ENCODE data around the gene CARMIL1.

CARMIL1 gene

DNA sequence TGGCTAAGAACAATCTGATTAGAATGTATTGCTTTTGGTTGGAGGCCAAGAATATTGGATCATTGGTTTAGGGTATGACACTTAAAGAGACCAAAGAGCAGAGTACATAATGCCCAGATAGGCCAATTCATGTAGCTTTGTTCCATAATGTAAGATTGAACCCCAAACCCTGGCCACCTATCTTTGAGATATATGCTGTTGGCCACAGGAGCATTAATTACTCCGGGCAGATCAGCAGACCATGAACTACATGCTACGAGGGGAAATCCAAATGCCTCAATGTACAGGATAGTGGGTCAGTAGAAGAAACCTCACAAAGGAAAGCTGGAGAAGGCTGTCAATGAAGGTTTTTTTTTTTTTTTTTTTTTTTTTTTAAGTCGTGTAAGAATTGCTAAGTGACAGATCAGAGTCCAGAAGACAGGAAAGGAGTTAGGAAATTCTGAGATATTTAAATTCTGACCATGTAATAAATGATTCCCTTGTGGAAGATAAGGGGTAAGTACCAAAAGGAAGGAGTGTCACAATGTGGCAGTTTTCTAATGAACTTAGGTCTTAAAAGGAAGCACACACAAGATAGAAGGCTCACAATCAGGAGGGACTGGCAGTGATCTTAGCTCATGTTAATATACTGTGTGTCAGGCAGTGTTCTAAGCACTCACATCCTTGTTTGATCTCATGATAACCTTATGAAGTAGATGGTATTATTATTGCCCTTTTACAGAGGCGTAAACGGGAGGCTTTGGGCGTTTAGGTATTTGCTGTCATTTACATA, 61.4 kb downstream of the CARMIL1 start:
- no peak for DNase-seq

DNA sequence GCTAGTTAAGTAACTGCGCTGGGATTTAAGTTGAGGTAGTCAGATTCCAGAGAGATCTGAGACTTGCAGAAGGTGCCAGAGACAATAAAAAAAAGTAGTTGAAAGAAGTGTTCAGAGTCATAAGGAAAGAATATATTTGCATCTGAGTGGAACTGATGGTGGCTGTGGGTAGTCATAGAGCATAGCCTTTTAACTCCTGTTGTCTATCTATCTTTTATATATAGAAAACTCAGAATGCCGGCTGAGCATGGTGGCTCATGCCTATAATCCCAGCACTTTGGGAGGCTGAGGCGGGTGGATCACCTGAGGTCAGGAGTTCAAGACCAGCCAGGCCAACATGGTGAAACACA, 62.0 kb downstream of the CARMIL1 start:
- no peak for DNase-seq

DNA sequence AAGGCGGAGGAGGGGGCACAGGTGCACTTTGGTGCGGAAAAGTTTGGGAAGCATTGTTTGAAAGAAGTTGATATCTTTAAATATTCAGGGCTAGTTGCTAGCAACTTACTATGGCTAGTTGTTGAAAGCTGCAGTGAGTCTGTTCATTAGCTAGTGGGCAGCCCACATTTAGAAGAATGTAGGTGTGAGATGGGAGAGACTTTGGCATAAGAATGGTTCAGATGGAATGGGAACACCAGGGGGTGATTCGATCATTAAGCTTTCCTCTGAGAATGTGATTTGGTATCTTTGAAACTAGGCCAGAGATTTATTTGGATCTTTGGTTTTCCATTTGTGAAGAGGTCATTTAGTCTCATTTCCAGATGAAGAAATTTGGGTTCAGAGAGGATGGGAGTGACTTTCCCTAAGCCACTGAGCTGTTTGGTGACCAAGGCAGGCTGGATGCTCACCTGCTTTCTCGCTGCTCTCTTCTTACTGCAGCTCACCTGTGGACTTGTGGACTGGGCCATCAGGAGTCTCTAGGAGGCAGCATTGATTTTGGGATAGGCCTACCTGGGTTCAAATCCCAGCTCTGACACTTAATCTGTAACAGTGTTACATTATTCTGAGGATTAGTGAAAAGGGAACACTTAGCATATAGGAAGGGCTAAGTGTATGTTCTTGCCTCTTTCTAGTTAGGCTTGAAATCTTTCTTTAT, 62.9 kb downstream of the CARMIL1 start:
- no peak for DNase-seq

DNA sequence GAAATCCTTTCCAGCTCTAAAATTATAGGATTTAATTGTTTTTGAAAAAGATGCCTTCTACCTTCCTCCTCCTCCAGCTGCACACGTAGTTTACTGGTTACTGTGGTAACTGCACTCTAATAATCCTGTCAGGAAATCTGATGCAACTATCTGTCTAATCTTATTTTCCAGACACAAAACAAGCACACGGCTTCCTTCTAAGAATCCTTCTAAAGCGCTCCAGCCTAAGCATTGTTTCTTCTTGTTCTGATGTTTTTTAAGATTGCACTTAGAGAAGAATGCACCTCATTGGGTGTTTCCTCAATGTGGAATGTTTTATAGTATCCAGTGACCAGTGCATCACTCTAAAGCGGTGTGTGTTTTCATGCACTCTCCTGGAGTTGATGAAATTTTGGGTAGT, 63.6 kb downstream of the CARMIL1 start:
- DNase-seq: no peak

DNA sequence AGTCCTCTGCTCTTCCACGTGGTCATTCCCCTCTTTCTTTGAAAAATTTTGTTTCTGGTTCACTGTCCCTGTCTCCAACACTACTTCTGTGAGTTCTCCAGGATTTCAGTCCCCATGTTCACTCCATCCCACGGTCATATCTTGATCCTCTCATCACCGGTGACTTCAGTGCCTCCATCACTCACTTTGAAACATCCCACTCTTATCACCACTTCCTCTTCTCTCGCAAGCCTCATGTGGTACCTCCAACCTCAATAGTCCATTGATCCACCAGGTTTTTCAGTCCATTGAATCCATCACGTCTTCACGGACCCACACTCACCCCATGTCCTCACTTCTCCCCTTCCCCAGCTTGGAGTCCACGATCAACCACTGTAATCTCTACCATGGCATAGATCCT, 64.8 kb downstream of the CARMIL1 start:
- no peak for DNase-seq

DNA sequence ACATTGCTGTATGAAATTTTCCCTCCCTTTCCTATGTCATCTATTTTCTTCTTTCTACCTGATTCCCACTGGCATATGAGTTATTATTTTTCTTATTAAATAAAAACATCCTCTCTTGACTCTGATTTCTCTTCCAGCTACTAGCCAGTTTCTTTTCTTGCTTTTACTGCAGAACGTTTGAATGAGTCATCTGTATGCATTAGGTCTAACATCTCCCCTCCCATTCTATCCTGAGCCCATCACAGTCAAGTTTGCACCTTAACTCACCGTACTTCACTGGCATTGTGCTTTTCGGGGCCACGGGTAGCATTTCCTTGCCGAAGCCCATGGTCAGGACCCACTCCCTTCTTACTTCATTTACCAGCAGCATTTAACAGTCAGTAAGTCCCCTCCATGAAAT, 65.7 kb downstream of the CARMIL1 start:
- no peak for DNase-seq

- DNase-seq: no peak
These were observed 66.9 kb downstream of the CARMIL1 start for GRCh38 chr6:25346064-25346463.

- DNase-seq: no peak
These were observed 71.4 kb downstream of the CARMIL1 start for GRCh38 chr6:25350573-25350972.

- no peak for DNase-seq
These were observed 72.3 kb downstream of the CARMIL1 start for GRCh38 chr6:25351485-25351884.

DNA sequence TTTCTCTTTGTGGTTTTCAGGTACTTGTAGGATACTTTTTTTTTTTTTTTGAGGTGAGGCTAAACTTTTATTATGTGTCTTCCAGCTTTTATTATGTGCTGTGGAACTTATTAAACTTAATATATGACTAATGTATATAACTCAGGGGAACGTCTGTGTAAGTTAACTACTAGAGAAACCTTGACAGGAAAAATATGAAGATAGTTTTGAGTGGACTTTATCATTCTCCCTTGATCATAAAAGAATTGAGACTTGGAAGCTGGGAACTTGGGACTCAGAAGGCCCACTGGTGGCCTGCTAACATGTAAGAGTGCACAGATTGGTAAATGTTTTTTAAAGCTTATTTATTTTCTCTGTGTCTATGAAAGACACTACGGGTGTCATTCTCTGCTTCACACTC, 73.1 kb downstream of the CARMIL1 start:
- DNase-seq: no peak

DNA sequence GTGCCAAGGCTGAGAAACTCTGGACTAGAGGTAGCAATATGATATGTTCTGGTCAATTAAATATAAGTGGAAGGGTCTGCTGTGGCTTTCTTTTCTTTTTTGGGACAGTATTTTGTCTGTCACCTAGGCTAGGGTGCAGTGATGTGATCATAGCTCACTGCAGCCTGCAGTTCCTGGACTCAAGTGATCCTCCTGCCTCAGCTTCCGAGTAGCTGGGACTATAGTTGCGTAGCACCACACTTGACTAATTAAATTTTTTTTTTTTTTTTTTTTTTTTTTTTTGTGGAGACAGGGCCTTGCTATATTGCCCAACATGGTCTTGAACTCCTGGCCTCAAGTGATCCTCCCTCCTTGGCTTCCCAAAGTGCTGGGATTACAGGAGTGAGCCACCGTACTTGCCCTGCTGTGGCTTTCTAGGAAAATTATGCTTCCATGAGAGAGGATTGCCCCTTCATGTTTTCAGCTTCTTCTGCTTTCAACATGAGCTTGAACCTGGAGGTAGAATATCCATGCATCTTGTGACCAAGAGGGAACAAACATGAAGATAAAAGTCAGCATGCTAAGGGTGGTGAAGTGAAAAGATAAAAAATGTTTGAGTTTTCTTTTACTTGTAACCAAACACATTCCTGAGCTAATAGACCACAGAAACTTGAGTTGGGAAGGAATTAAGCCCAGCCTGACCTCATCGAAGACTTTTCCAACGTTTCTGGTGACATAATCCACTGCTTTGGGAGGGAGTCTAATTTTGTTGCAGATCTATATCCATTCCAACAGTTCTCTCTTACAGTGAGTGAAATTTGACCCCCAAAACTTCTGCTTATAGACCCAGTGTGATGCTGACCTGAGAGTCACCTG, 75.1 kb downstream of the CARMIL1 start:
- DNase-seq: no peak

DNA sequence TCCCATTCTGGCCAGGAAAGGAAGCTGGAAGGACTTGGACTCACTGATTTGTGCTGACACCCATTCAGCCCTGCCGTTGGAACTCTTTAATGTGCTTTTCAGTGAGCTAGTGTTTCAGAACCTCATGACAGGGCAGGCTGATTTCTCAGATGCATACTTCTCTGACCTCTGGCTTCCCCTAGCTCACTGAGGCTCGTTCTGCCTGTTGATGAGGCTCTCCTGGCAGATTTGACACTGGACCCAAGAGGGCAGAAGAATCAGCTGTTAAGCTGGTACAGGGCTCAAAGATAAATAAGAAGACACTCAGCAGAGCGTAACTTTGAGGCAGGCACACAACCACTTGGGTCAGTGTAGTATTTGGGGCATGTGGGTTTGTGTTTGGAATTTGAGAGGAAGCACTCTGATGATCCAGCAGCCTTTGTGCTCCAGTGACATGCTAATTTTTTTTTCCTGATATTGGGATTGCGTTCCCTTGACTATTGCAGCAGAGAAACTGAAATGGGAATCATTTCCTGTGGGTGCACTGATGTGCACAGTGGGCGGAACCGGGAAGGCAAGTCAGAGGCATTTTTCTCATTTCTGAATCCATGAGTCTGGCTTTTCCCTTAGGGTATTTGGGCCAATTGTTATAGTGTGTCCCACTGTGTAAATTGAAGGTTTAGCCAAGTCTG, 80.2 kb downstream of the CARMIL1 start:
- DNase-seq: no peak

DNA sequence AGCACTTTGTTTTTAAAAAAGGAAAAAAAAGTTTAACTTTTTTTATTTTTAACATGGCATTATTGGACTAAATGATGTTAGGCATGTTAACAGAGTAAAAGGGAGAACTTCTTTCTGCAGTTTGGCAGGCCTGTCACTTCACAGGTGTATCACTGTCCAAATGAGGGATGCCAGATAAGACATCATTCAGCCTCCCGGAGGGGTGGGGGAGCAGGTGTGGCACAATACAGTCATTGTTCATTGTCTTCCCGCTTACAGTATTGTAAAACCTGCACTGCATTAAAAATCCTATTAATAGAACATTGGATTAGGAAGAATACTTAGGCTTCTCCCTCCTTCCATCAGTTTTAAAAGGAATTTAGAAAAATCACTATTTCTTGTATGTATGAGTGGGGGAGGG, 80.7 kb downstream of the CARMIL1 start:
- no peak for DNase-seq

- DNase-seq: no peak
These were observed 81.4 kb downstream of the CARMIL1 start for GRCh38 chr6:25360621-25361020.

DNA sequence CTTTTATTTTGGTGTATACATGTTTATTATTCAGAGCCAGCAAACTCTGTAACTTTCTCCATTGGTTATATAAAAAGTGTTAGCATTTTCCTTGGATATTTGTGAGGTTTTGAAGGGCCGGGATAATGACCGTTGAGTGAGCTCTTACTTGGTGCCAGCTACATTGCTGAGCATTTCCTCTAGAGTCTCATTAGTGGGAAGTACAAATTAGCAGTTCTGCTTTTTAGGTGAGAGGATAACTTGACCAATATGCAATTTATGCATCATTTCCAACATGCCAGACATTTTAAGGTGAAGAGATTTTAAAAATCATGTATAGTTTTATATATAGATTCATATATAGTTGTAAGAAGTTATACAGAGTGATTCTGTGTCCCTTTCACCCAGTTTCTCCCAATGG, 84.3 kb downstream of the CARMIL1 start:
- no peak for DNase-seq

GRCh38 chr6:25365154-25365553, 86.0 kb downstream of the CARMIL1 start:
- DNase-seq: no peak

DNA sequence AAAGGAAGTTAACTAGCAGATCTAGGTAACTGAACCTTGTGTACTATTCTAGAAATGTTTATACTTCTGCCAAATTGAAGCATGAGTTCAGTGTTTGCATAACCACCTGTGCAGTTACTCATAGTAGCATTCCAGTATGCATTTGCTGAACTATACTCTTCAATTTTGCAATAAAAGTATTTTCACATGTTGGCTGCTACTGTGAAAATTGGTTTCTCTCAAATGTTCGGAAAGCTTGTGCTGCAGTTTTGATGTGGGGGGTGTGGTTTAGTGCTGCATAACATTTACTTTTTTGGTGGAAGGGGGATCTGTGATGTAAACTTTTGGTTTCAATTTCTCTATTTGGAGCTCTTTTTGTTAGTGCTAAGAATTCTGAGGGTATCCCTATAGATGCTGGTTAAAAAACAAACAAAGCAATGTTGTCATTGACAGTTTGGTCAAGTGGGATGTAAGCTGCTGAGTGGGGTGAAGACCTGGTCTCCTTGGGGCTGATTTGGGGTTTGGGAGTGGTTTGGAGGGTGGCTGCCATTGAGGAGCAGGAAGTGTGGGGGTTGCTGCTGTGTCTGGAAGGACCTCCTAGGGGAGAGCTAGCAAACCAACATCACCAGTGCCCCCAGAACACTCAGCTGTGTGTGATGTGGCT, 87.8 kb downstream of the CARMIL1 start:
- DNase-seq: no peak

DNA sequence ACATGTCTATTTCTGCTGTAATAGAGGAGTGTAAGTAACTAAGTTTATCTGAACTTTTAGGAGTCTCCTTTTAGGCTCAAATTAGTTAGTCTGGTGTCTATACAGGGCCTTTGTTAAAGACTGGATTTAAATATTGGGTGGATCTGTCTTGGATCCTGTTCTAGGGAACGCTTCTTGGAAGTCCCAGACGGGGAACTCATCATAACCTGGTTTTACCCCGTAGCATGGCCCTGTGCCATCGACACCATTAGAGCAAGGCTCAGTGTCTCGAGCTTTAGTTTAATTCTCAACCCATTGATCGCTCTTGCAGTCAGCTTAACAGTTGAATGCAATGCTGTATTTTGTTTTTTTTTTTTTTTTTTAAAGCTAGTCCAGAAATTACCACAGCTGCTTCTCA, 89.9 kb downstream of the CARMIL1 start:
- no peak for DNase-seq

DNA sequence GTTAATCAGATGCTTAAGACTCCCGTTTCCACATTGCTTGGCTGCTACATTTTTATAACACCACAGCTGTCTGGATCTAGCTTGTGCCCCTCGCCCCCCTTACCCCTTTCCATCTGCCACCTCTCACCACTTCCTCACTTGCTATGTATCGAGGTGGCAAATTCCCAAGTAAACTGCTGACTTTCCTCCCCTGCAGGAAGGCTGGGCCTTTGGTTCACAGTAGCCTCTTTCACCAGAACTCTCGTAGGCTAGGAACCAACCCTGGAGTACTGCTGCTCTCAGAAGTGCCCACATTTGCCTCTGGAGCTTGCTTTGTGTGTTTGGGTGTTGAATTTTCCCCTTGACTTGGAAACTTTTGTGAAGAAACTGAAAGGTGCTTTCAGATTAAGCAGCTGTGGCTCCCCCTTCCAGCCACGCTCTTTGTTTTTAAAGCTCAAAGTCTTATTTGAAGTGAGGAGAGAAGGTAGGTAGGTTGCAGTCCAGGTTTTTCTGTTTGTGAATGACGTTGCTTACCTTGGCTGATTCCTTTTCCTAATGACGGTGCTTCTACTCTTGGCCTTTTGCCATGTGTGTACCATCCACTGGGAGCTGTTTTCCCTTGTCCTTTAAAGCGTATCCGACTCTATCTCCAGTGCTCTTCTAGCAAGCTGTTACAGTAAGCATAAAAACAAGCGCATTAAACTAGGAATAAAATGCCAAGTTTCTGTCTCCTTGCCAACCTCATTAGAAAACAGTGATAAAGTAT, 90.4 kb downstream of the CARMIL1 start:
- DNase-seq: no peak

- no peak for DNase-seq
These were observed 91.2 kb downstream of the CARMIL1 start for GRCh38 chr6:25370178-25371036.

DNA sequence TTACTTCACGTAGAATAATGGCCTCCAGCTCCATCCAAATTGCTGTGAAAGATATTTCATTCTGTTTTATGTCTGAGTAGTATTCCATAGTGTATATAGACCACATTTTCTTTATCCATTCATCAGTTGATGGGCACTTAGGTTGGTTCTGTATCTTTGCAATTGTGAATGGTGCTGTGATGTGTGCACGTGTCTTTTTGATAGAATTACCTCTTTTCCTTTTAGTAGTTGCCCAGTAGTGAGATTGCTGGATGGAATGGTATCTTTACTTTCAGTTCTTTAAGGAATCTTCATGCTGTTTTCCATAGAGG, 91.8 kb downstream of the CARMIL1 start:
- DNase-seq: no peak
